ENCODE measurements around the gene ANKRD17.

The ANKRD17 gene

DNA sequence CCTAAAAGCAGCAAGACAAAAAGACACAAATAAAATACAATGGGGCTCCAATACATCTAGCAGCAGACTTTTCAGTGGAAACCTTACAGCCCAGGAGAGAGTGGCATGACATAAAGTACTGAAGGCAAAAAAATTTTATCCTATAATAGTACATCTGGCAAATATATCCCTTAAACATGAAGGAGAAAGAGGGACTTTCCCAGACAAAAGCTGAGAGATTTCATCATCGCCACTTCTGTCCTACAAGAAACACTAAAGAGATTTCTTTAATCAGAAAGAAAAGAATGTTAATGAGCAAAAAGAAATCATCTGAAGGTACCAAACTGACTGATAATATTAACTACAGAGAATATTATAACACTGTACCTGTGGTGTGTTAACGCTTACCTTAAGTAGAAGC lies 86.4 kb downstream of the ANKRD17 start:
- no peak overlapping the region for H3K9ac ChIP-seq (ENCODE audit: low read depth in 1 of 2, low read length in 2 of 2)

GRCh38 chr4:73170518-73171198 lies 87.9 kb downstream of the ANKRD17 start:
- Histone ChIP-seq H3K27ac (ENCODE audit: low read depth, low read length) (no peak overlapping the region), H3K36me3 (ENCODE audit: control insufficient read depth in 1 of 2, insufficient read depth in 2 of 2, low read length in 2 of 2) (peaks cover 13 to 53% of the 10 kb centered on the region in 2 donors), H3K4me1 (ENCODE audit: control insufficient read depth in 1 of 2, insufficient read depth in 2 of 2, low read length in 2 of 2) (no peaks in the 10 kb centered on the region)

More for the DNA sequence above, 86.4 kb downstream of the ANKRD17 start:
- H3K27me3 ChIP-seq (ENCODE audit: control insufficient read depth in 1 of 2, insufficient read depth in 2 of 2, low read length in 2 of 2), result no peaks in the 10 kb centered on the region
- peaks cover 14 to 62% of the 10 kb centered on the region in 2 donors for H3K36me3 ChIP-seq (ENCODE audit: control insufficient read depth in 1 of 2, insufficient read depth in 2 of 2, low read length in 2 of 2)
- H3K4me3 ChIP-seq (ENCODE audit: low read depth in 1 of 2, low read length in 2 of 2), result no peak overlapping the region
- H3K27ac ChIP-seq (ENCODE audit: low read depth, low read length), result no peak overlapping the region
- no peaks in the 10 kb centered on the region for H3K4me1 ChIP-seq (ENCODE audit: control insufficient read depth in 1 of 2, insufficient read depth in 2 of 2, low read length in 2 of 2)
- H3K9me3 ChIP-seq (ENCODE audit: control insufficient read depth in 1 of 2, low read length in 2 of 2), result no peaks in the 10 kb centered on the region

DNA sequence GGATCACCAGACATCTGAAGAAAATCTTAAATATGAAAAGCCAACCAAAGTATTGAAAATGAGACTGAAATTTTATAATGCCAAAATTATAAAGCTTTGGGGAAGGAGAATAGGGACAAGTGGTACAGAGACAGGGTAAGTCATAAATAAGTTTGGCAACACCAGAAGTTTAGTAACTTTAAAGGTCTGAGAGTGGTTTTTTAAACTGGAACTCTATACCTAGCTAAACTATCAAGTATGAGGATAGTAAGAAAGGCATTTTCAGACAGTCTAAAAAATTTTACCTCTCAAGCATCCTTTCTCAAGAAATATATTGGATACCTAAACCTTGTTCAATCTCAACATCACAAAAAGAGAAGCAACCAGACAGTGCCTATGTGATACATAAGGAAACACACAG lies 92.4 kb downstream of the ANKRD17 start:
- Histone ChIP-seq H3K36me3 (ENCODE audit: control insufficient read depth in 1 of 2, insufficient read depth in 2 of 2, low read length in 2 of 2) (peaks cover 20 to 48% of the 10 kb centered on the region in 2 donors), H3K27me3 (ENCODE audit: control insufficient read depth in 1 of 2, insufficient read depth in 2 of 2, low read length in 2 of 2) (no peaks in the 10 kb centered on the region), H3K4me1 (ENCODE audit: control insufficient read depth in 1 of 2, insufficient read depth in 2 of 2, low read length in 2 of 2) (no peaks in the 10 kb centered on the region), H3K9ac (ENCODE audit: low read depth in 1 of 2, low read length in 2 of 2) (no peak overlapping the region), H3K4me3 (ENCODE audit: low read depth in 1 of 2, low read length in 2 of 2) (no peak overlapping the region), H3K27ac (ENCODE audit: low read depth, low read length) (no peak overlapping the region), H3K9me3 (ENCODE audit: control insufficient read depth in 1 of 2, low read length in 2 of 2) (peaks cover 2 to 4% of the 10 kb centered on the region in 2 donors)

More at GRCh38 chr4:73170518-73171198, 87.9 kb downstream of the ANKRD17 start:
- Histone ChIP-seq H3K27me3 (ENCODE audit: control insufficient read depth in 1 of 2, insufficient read depth in 2 of 2, low read length in 2 of 2) (no peaks in the 10 kb centered on the region), H3K4me3 (ENCODE audit: low read depth in 1 of 2, low read length in 2 of 2) (no peak overlapping the region), H3K9me3 (ENCODE audit: control insufficient read depth in 1 of 2, low read length in 2 of 2) (peaks cover 2 to 4% of the 10 kb centered on the region in 2 donors), H3K9ac (ENCODE audit: low read depth in 1 of 2, low read length in 2 of 2) (no peak overlapping the region)

- no peaks in the 10 kb centered on the region for H3K27me3 ChIP-seq (ENCODE audit: control insufficient read depth in 1 of 2, insufficient read depth in 2 of 2, low read length in 2 of 2)
- H3K9ac ChIP-seq (ENCODE audit: low read depth in 1 of 2, low read length in 2 of 2), result no peak overlapping the region
- H3K27ac ChIP-seq (ENCODE audit: low read depth, low read length), result no peak overlapping the region
- H3K36me3 ChIP-seq (ENCODE audit: control insufficient read depth in 1 of 2, insufficient read depth in 2 of 2, low read length in 2 of 2), result peaks cover 11 to 38% of the 10 kb centered on the region in 2 donors
- no peaks in the 10 kb centered on the region for H3K4me1 ChIP-seq (ENCODE audit: control insufficient read depth in 1 of 2, insufficient read depth in 2 of 2, low read length in 2 of 2)
- H3K9me3 ChIP-seq (ENCODE audit: control insufficient read depth in 1 of 2, low read length in 2 of 2), result peaks cover 2 to 4% of the 10 kb centered on the region in 2 donors
- no peak overlapping the region for H3K4me3 ChIP-seq (ENCODE audit: low read depth in 1 of 2, low read length in 2 of 2)
These were observed 96.9 kb downstream of the ANKRD17 start for GRCh38 chr4:73161527-73162185.

- Histone ChIP-seq H3K4me3 (ENCODE audit: low read depth in 1 of 2, low read length in 2 of 2) (no peak overlapping the region), H3K9me3 (ENCODE audit: control insufficient read depth in 1 of 2, low read length in 2 of 2) (no peaks in the 10 kb centered on the region), H3K4me1 (ENCODE audit: control insufficient read depth in 1 of 2, insufficient read depth in 2 of 2, low read length in 2 of 2) (no peaks in the 10 kb centered on the region), H3K9ac (ENCODE audit: low read depth in 1 of 2, low read length in 2 of 2) (no peak overlapping the region), H3K27me3 (ENCODE audit: control insufficient read depth in 1 of 2, insufficient read depth in 2 of 2, low read length in 2 of 2) (no peaks in the 10 kb centered on the region), H3K27ac (ENCODE audit: low read depth, low read length) (no peak overlapping the region), H3K36me3 (ENCODE audit: control insufficient read depth in 1 of 2, insufficient read depth in 2 of 2, low read length in 2 of 2) (peaks cover 19 to 48% of the 10 kb centered on the region in 2 donors)
These were observed 102.2 kb downstream of the ANKRD17 start for GRCh38 chr4:73156394-73156793.

DNA sequence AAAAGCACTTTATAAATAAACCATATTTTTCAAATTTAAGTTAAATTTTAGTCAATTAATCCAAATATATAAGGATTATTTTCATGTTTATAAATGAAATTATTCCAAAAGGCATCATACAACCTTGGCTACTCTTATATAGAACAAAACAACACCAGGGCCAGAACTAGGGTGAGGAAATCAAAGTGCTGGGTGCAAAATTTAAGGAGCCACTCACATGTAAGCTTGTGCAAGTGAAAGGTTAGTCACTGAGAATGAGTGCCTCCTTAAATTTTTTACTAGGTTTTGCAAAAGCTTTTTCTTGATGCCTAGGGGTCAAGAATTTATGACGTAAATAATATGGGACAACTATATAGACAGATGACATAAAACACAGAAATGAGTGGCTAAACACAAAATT lies 105.7 kb downstream of the ANKRD17 start:
- Histone ChIP-seq H3K4me3 (ENCODE audit: low read depth in 1 of 2, low read length in 2 of 2) (no peak overlapping the region), H3K9ac (ENCODE audit: low read depth in 1 of 2, low read length in 2 of 2) (no peak overlapping the region), H3K4me1 (ENCODE audit: control insufficient read depth in 1 of 2, insufficient read depth in 2 of 2, low read length in 2 of 2) (no peaks in the 10 kb centered on the region), H3K9me3 (ENCODE audit: control insufficient read depth in 1 of 2, low read length in 2 of 2) (no peaks in the 10 kb centered on the region), H3K36me3 (ENCODE audit: control insufficient read depth in 1 of 2, insufficient read depth in 2 of 2, low read length in 2 of 2) (peaks cover 16 to 38% of the 10 kb centered on the region in 2 donors), H3K27ac (ENCODE audit: low read depth, low read length) (no peak overlapping the region), H3K27me3 (ENCODE audit: control insufficient read depth in 1 of 2, insufficient read depth in 2 of 2, low read length in 2 of 2) (no peaks in the 10 kb centered on the region)

- Histone ChIP-seq H3K27ac (ENCODE audit: low read depth, low read length) (no peak overlapping the region), H3K27me3 (ENCODE audit: control insufficient read depth in 1 of 2, insufficient read depth in 2 of 2, low read length in 2 of 2) (no peaks in the 10 kb centered on the region), H3K9ac (ENCODE audit: low read depth in 1 of 2, low read length in 2 of 2) (no peak overlapping the region), H3K4me3 (ENCODE audit: low read depth in 1 of 2, low read length in 2 of 2) (no peak overlapping the region), H3K9me3 (ENCODE audit: control insufficient read depth in 1 of 2, low read length in 2 of 2) (no peaks in the 10 kb centered on the region), H3K4me1 (ENCODE audit: control insufficient read depth in 1 of 2, insufficient read depth in 2 of 2, low read length in 2 of 2) (no peaks in the 10 kb centered on the region), H3K36me3 (ENCODE audit: control insufficient read depth in 1 of 2, insufficient read depth in 2 of 2, low read length in 2 of 2) (peaks cover 35 to 82% of the 10 kb centered on the region in 2 donors)
These were observed 115.5 kb downstream of the ANKRD17 start for GRCh38 chr4:73142995-73143547.

GRCh38 chr4:73139991-73140390 lies 118.6 kb downstream of the ANKRD17 start:
- Histone ChIP-seq H3K4me1 (ENCODE audit: control insufficient read depth in 1 of 2, insufficient read depth in 2 of 2, low read length in 2 of 2) (no peaks in the 10 kb centered on the region), H3K27ac (ENCODE audit: low read depth, low read length) (no peak overlapping the region), H3K36me3 (ENCODE audit: control insufficient read depth in 1 of 2, insufficient read depth in 2 of 2, low read length in 2 of 2) (peaks cover 39 to 73% of the 10 kb centered on the region in 2 donors), H3K9me3 (ENCODE audit: control insufficient read depth in 1 of 2, low read length in 2 of 2) (no peaks in the 10 kb centered on the region), H3K27me3 (ENCODE audit: control insufficient read depth in 1 of 2, insufficient read depth in 2 of 2, low read length in 2 of 2) (no peaks in the 10 kb centered on the region), H3K4me3 (ENCODE audit: low read depth in 1 of 2, low read length in 2 of 2) (no peak overlapping the region), H3K9ac (ENCODE audit: low read depth in 1 of 2, low read length in 2 of 2) (no peak overlapping the region)

DNA sequence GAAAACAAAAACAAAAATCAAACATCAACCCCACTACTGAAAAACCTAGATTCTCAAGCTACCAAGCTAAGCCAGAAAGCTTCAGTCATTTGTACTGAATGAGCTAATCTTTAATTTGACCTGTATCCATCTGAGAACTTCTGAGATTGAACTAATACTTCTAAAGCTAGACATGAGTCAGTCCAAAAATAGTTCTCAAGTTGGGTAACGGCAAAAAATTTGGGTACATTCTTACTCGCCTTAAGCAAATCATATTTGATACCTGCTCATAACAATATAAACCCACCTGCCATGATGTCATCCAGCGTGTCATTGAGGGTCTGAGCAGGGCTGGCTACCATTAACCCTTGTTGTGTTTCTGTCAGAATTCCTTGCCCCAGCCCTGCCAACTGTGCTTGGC lies 119.4 kb downstream of the ANKRD17 start:
- Histone ChIP-seq H3K4me1 (ENCODE audit: control insufficient read depth in 1 of 2, insufficient read depth in 2 of 2, low read length in 2 of 2) (no peaks in the 10 kb centered on the region), H3K4me3 (ENCODE audit: low read depth in 1 of 2, low read length in 2 of 2) (no peak overlapping the region), H3K36me3 (ENCODE audit: control insufficient read depth in 1 of 2, insufficient read depth in 2 of 2, low read length in 2 of 2) (peaks cover 36 to 69% of the 10 kb centered on the region in 2 donors), H3K27me3 (ENCODE audit: control insufficient read depth in 1 of 2, insufficient read depth in 2 of 2, low read length in 2 of 2) (no peaks in the 10 kb centered on the region), H3K9me3 (ENCODE audit: control insufficient read depth in 1 of 2, low read length in 2 of 2) (no peaks in the 10 kb centered on the region), H3K27ac (ENCODE audit: low read depth, low read length) (no peak overlapping the region), H3K9ac (ENCODE audit: low read depth in 1 of 2, low read length in 2 of 2) (no peak overlapping the region)

GRCh38 chr4:73137121-73137520 lies 121.5 kb downstream of the ANKRD17 start:
- Histone ChIP-seq H3K27me3 (ENCODE audit: control insufficient read depth in 1 of 2, insufficient read depth in 2 of 2, low read length in 2 of 2) (no peaks in the 10 kb centered on the region), H3K4me1 (ENCODE audit: control insufficient read depth in 1 of 2, insufficient read depth in 2 of 2, low read length in 2 of 2) (no peaks in the 10 kb centered on the region), H3K36me3 (ENCODE audit: control insufficient read depth in 1 of 2, insufficient read depth in 2 of 2, low read length in 2 of 2) (peaks cover 33 to 63% of the 10 kb centered on the region in 2 donors), H3K9me3 (ENCODE audit: control insufficient read depth in 1 of 2, low read length in 2 of 2) (no peaks in the 10 kb centered on the region), H3K4me3 (ENCODE audit: low read depth in 1 of 2, low read length in 2 of 2) (no peak overlapping the region), H3K27ac (ENCODE audit: low read depth, low read length) (no peak overlapping the region), H3K9ac (ENCODE audit: low read depth in 1 of 2, low read length in 2 of 2) (no peak overlapping the region)

Measured in duodenal mucosa (tissue), 2 donors.